GM12878 (cell line): ENCODE results near the gene EYS. TPM values are rescaled to one million over a fixed set of nuclear protein-coding genes. Genes with fewer than 3 reads are reported as not detected.

ENCODE experiments used
- ATAC-seq: fragments of 200-7000 bp; cut with Tn5 transposase; 3 replicates; pipeline ENCODE4 v1.9.1; 2020; ENCODE audit warnings: mild to moderate bottlenecking, moderate library complexity
- BruUV-seq: library from RNA; stranded (reverse); fragments of 400-500 nt; replicated peaks from 2 replicates; lab custom pipeline; 2021; lab: Mats Ljungman, UMichigan
- CTCF ChIA-PET: fragments of 300-600 bp; sonication (Branson Sonifier 250); formaldehyde crosslinking; extraction: SDS; loops from one replicate; lab custom pipeline; 2021; ENCODE audit warnings: inconsistent platforms; lab: Yijun Ruan, JAX
- POLR2A ChIA-PET: fragments of 350-600 bp; formaldehyde crosslinking; extraction: SDS; loops from one replicate; lab custom pipeline; 2021; ENCODE audit warnings: inconsistent platforms; lab: Charles Lee
- RAD21 ChIA-PET: fragments of 300-600 bp; sonication (Branson Sonifier 250); formaldehyde crosslinking; loops from one replicate; lab custom pipeline; 2023; ENCODE audit warnings: antibody characterized with exemption; ENCODE audit not compliant: unreplicated experiment; lab: Charles Lee
- SMC1A ChIA-PET: fragments of 300-600 bp; sonication (Branson Sonifier 250); formaldehyde crosslinking; loops from one replicate; lab custom pipeline; 2023; ENCODE audit not compliant: unreplicated experiment, uncharacterized antibody; lab: Charles Lee
- DNase-seq: peaks from one replicate; pipeline ENCODE4 v3.0.0-alpha.2; 2011; ENCODE audit warnings: low read depth, low spot score
- FAIRE-seq: peaks from 3 replicates; lab custom pipeline; 2011; peaks lifted over from hg19 to GRCh38; lab: Jason Lieb, UNC
- H2AFZ ChIP-seq: 2 replicates; pipeline ENCODE4 v1.6.0; 2011; ENCODE audit warnings: low read depth, low read length, control low read depth; ENCODE audit not compliant: control insufficient read depth
- H3K27ac ChIP-seq: 2 replicates; pipeline ENCODE4 v1.5.1; 2011; ENCODE audit warnings: control low read depth; ENCODE audit not compliant: control insufficient read depth, insufficient read depth
- H3K27me3 ChIP-seq, 2 experiments: replicated peaks in 1 of 2; 2 replicates each; pipeline versions ENCODE4 v1.6.0 to v1.6.1; 2011; ENCODE audit warnings: low read length in 1 of 2; ENCODE audit not compliant: control insufficient read depth in 2 of 2, insufficient read depth in 2 of 2
- H3K36me3 ChIP-seq, 2 experiments: 2 replicates each; pipeline ENCODE4 v1.5.1; 2011; ENCODE audit warnings: low read length in 1 of 2; ENCODE audit not compliant: control insufficient read depth in 2 of 2, insufficient read depth in 2 of 2
- H3K4me1 ChIP-seq: 2 replicates; pipeline ENCODE4 v1.6.1; 2011; ENCODE audit warnings: mild to moderate bottlenecking, low read length, moderate library complexity, mixed read lengths; ENCODE audit not compliant: control insufficient read depth, insufficient read depth
- H3K4me2 ChIP-seq: 2 replicates; pipeline ENCODE4 v1.6.0; 2011; ENCODE audit warnings: control low read depth; ENCODE audit not compliant: control insufficient read depth, insufficient read depth
- H3K4me3 ChIP-seq: fragments of 200-600 bp; sonication (generic); 2 replicates; pipeline ENCODE4 v1.5.1; 2016
- H3K79me2 ChIP-seq: 2 replicates; pipeline ENCODE4 v1.6.0; 2011; ENCODE audit warnings: low read length; ENCODE audit not compliant: control insufficient read depth, insufficient read depth
- H3K9ac ChIP-seq: 2 replicates; pipeline ENCODE4 v1.8.0; 2011; ENCODE audit warnings: low read length, control low read depth, mixed read lengths; ENCODE audit not compliant: control insufficient read depth, insufficient read depth
- H3K9me3 ChIP-seq: replicated peaks from 3 replicates; pipeline ENCODE4 v1.5.1; 2011; ENCODE audit warnings: mild to moderate bottlenecking, low read length; ENCODE audit not compliant: control insufficient read depth, insufficient read depth
- H4K20me1 ChIP-seq: 2 replicates; pipeline ENCODE4 v1.6.0; 2011; ENCODE audit not compliant: control insufficient read depth, insufficient read depth
- CHD2 ChIP-seq: IDR thresholded peaks from 2 replicates; pipeline ENCODE4 v1.6.1; 2011; ENCODE audit warnings: low read depth, low read length, improper control_type of control experiment, borderline replicate concordance
- FOXM1 ChIP-seq: IDR thresholded peaks from 2 replicates; pipeline ENCODE4 v1.6.1; 2012; ENCODE audit warnings: low read depth, mild to moderate bottlenecking, inconsistent platforms, low read length, moderate library complexity
- HCFC1 ChIP-seq: fragments of 150-350 bp; IDR thresholded peaks from 2 replicates; pipeline ENCODE4 v1.6.1; 2014; ENCODE audit warnings: low read length
- JUNB ChIP-seq: IDR thresholded peaks from 2 replicates; pipeline ENCODE4 v1.6.1; 2016; ENCODE audit warnings: antibody characterized with exemption, mild to moderate bottlenecking
- SREBF1 ChIP-seq: IDR thresholded peaks from 2 replicates; pipeline ENCODE4 v1.6.1; 2012; ENCODE audit warnings: mild to moderate bottlenecking, low read length
- SREBF2 ChIP-seq: IDR thresholded peaks from 2 replicates; pipeline ENCODE4 v1.6.1; 2012; ENCODE audit warnings: mild to moderate bottlenecking, low read length
- YY1 ChIP-seq: IDR thresholded peaks from 2 replicates; pipeline ENCODE4 v1.6.1; 2011; ENCODE audit warnings: low read depth, mild to moderate bottlenecking, low read length
- ZSCAN29 ChIP-seq: fragments of 450-650 bp; IDR thresholded peaks from 2 replicates; pipeline ENCODE4 v1.6.1; 2017; ENCODE audit warnings: mild to moderate bottlenecking, moderate library complexity
- WGBS: methylation state at CpG from one replicate; pipeline ENCODE4 v1.1.6; 2016; ENCODE audit warnings: low lambda C conversion rate; ENCODE audit not compliant: insufficient replicate concordance, insufficient coverage; ENCODE audit errors: missing lambda C conversion rate; 5-methylcytosine and 5-hydroxymethylcytosine counted together
- in situ Hi-C: fragments of 300-500 bp; cut with MboI; formaldehyde crosslinking; loops from 9 replicates; pipeline ENCODE4 v1.14.3; 2018; ENCODE audit warnings: mixed read lengths
- intact Hi-C: fragments of 100-400 bp; cut with micrococcal nuclease; formaldehyde crosslinking; loops from one replicate; pipeline ENCODE4 v1.14.2; 2022; ENCODE audit not compliant: unreplicated experiment
- polyA plus RNA-seq, 11 experiments: library from polyadenylated mRNA; depleted of rRNA in 4 of 11; unstranded in 6 of 11; stranded (reverse) in 5 of 11; fragments of >200 nt; fragmentation: Nextera tagmentation in 4 of 11; fragmentation: Illumina TruSeq in 1 of 11; extraction: Ambion mirVana in 4 of 11; extraction: Trizol in 1 of 11; gene quantifications; 1 replicate in 1 of 11; 2 replicates in 10 of 11; pipeline versions ENCODE4 v1.2.1 to v1.2.3, GENCODE V29; 2011 to 2016; ENCODE audit warnings: inconsistent platforms in 2 of 11, missing spikeins in 2 of 11, low read depth in 1 of 11
- total RNA-seq, 4 experiments: library from RNA; depleted of rRNA in 3 of 4; stranded (reverse); fragments of >200 nt in 3 of 4; fragmentation: Illumina TruSeq in 1 of 4; extraction: Trizol in 1 of 4; gene quantifications; 2 replicates each; pipeline versions ENCODE4 v1.2.1 to v1.2.3, GENCODE V29; 2013 to 2021
- TF ChIP-seq, protein P1 (sequence below): IDR thresholded peaks from 2 replicates; pipeline ENCODE4 v1.6.1; 2011; ENCODE audit warnings: low read depth, low read length, improper control_type of control experiment, borderline replicate concordance
- TF ChIP-seq, protein P2 (sequence below): fragments of 150-350 bp; IDR thresholded peaks from 2 replicates; pipeline ENCODE4 v1.6.1; 2014; ENCODE audit warnings: mild to moderate bottlenecking, low read depth, low read length
- TF ChIP-seq, protein P3 (sequence below): IDR thresholded peaks from 2 replicates; pipeline ENCODE4 v1.6.1; 2012; ENCODE audit warnings: low read length, inconsistent platforms

The EYS gene
- total and polyA plus RNA-seq, 10 of the 15 experiments (the other 5 are each of a cell fraction or from before 2014, with no cell fraction given), result under 0.01 to 0.14 (median 0.02) TPM; not detected in 1

DNA sequence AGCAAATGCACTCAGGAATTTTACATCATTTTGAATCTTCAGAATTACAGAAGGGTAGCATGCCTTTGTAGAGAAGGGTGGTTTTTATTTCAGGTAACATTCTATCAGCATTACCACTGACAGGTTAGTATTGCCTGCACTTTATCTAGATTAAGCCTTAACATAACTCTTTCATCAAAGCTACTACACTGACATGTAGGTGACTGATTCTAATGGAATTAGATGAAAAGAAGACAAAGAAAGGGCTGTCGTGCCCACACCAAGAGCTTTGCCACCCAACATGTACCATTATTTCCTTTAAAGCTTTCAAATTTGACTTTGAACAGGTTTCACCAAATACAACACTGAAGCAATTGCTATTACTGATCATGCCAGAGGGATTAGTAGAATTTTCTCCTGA, 551.9 kb downstream of the EYS start (continued):
- TF ChIP-seq, protein P1, sequence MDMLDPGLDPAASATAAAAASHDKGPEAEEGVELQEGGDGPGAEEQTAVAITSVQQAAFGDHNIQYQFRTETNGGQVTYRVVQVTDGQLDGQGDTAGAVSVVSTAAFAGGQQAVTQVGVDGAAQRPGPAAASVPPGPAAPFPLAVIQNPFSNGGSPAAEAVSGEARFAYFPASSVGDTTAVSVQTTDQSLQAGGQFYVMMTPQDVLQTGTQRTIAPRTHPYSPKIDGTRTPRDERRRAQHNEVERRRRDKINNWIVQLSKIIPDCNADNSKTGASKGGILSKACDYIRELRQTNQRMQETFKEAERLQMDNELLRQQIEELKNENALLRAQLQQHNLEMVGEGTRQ, result no peak
- TF ChIP-seq, protein P2, sequence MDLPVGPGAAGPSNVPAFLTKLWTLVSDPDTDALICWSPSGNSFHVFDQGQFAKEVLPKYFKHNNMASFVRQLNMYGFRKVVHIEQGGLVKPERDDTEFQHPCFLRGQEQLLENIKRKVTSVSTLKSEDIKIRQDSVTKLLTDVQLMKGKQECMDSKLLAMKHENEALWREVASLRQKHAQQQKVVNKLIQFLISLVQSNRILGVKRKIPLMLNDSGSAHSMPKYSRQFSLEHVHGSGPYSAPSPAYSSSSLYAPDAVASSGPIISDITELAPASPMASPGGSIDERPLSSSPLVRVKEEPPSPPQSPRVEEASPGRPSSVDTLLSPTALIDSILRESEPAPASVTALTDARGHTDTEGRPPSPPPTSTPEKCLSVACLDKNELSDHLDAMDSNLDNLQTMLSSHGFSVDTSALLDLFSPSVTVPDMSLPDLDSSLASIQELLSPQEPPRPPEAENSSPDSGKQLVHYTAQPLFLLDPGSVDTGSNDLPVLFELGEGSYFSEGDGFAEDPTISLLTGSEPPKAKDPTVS, result no peak
- TF ChIP-seq CHD2, result no peak
- TF ChIP-seq ZSCAN29, result no peak
- TF ChIP-seq, protein P3, sequence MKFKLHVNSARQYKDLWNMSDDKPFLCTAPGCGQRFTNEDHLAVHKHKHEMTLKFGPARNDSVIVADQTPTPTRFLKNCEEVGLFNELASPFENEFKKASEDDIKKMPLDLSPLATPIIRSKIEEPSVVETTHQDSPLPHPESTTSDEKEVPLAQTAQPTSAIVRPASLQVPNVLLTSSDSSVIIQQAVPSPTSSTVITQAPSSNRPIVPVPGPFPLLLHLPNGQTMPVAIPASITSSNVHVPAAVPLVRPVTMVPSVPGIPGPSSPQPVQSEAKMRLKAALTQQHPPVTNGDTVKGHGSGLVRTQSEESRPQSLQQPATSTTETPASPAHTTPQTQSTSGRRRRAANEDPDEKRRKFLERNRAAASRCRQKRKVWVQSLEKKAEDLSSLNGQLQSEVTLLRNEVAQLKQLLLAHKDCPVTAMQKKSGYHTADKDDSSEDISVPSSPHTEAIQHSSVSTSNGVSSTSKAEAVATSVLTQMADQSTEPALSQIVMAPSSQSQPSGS, result no peak

DNA sequence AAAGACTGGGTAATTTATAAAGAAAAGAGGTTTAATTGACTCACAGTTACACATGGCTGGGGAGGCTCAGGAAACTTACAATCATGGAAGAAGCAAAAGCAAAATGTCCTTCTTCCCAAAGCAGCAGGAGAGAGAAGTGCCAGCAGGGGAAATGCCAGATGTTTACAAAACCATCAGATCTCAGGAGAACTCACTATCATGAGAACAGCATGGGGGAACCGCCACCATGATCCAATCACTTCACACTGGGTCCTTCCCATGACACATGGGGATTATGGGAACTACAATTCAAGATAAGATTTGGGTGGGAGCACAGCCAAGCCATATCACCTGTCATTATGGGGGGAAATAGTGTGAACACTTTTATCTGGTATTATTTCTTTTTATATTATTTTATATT, 557.2 kb downstream of the EYS start:
- 0% methylated on average over 1 of the region's 1 CpG for WGBS
- Histone ChIP-seq H3K4me3 (no peak overlapping the region), H4K20me1 (no peaks in the 10 kb centered on the region), H2AFZ (no peak overlapping the region), H3K27ac (no peak overlapping the region), H3K9ac (no peak overlapping the region), H3K36me3 (no peaks in the 10 kb centered on the region), H3K9me3 (no peaks in the 10 kb centered on the region), H3K27me3 (no peaks in the 10 kb centered on the region), H3K4me2 (no peak overlapping the region), H3K79me2 (no peaks in the 10 kb centered on the region), H3K4me1 (no peaks in the 10 kb centered on the region)
- ChIA-PET CTCF (no interaction called here), POLR2A (no interaction called here), SMC1A (no interaction called here), RAD21 (no interaction called here)
- no peak for DNase-seq
- intact Hi-C loops (no loop called here), in situ Hi-C loops (no loop called here)
- TF ChIP-seq JUNB (no peak), FOXM1 (no peak), HCFC1 (no peak), SREBF2 (no peak), SREBF1 (no peak), YY1 (no peak)
- no peak for FAIRE-seq
- no peak for ATAC-seq
- BruUV-seq, result no TSS peak
